Sigmoid colon (tissue), 7 donors: ENCODE measurements around the gene KCNQ5. TPM values are rescaled to one million over a fixed set of nuclear protein-coding genes. Genes with fewer than 3 reads are reported as not detected.

Experiments used
- DNase-seq: peaks from one replicate; pipeline ENCODE4 v3.0.0-alpha.2; 2019
- H3K27ac ChIP-seq, 4 donors: fragments of 200-600 bp; sonication (generic); one replicate each; pipeline ENCODE4 v1.5.1; 2016 to 2019; ENCODE audit warnings: mild to moderate bottlenecking in 1 of 4
- H3K27me3 ChIP-seq, 3 donors: fragments of 200-600 bp; sonication (generic); one replicate each; pipeline ENCODE4 v1.5.1; 2019; ENCODE audit warnings: mild to moderate bottlenecking in 1 of 3
- H3K36me3 ChIP-seq, 4 donors: fragments of 200-600 bp; sonication (generic); one replicate each; pipeline ENCODE4 v1.5.1; 2016 to 2019
- H3K4me1 ChIP-seq, 4 donors: fragments of 200-600 bp; sonication (generic); one replicate each; pipeline ENCODE4 v1.5.1; 2017 to 2019
- H3K4me3 ChIP-seq, 4 donors: fragments of 200-600 bp; sonication (generic); one replicate each; pipeline ENCODE4 v1.5.1; 2017 to 2019; ENCODE audit warnings: mild to moderate bottlenecking in 2 of 4, moderate library complexity in 1 of 4
- H3K9me3 ChIP-seq, 4 donors: fragments of 200-600 bp in 3 of 4; sonication (generic) in 3 of 4; one replicate each; pipeline versions ENCODE4 v1.5.1 to v1.6.1; 2013 to 2019
- CTCF ChIP-seq, 4 experiments: fragments of 450-650 bp in 3 of 4; fragments of 200-600 bp in 1 of 4; IDR thresholded peaks; one replicate each; pipeline ENCODE4 v1.5.1; 2016 to 2019; ENCODE audit warnings: antibody characterized with exemption in 4 of 4, mild to moderate bottlenecking in 3 of 4, moderate library complexity in 2 of 4
- EP300 ChIP-seq, 4 donors: sonication (generic); formaldehyde crosslinking; IDR thresholded peaks; one replicate each; pipeline ENCODE4 v1.6.1; 2017; ENCODE audit warnings: antibody characterized with exemption in 4 of 4
- POLR2A ChIP-seq, 2 donors: fragments of 450-650 bp; IDR thresholded peaks; one replicate each; pipeline ENCODE4 v1.6.1; 2016; ENCODE audit warnings: antibody characterized with exemption in 2 of 2, mild to moderate bottlenecking in 2 of 2, moderate library complexity in 2 of 2
- POLR2AphosphoS5 ChIP-seq, 4 donors: sonication (generic); formaldehyde crosslinking; IDR thresholded peaks; one replicate each; pipeline ENCODE4 v1.6.1; 2017; ENCODE audit warnings: antibody characterized with exemption in 4 of 4
- WGBS, 2 donors: extraction: QIAGEN DNeasy Blood & Tissue Kit; methylation state at CpG; one replicate each; pipeline ENCODE4 v1.1.7; 2013; 5-methylcytosine and 5-hydroxymethylcytosine counted together
- intact Hi-C: fragments of 100-400 bp; cut with DNase I; formaldehyde crosslinking; loops from one replicate; pipeline ENCODE4 v1.15.1; 2023
- polyA plus RNA-seq, 3 donors: library from polyadenylated mRNA; stranded (reverse); fragments of 200-250 nt; gene quantifications; one replicate each; pipeline ENCODE4 v1.2.3, GENCODE V29; 2013
- total RNA-seq, 4 donors: library from RNA; depleted of rRNA; stranded (reverse); fragments of >200 nt; gene quantifications; one replicate each; pipeline ENCODE4 v1.1.0, GENCODE V29; 2016
- donor health status: healthy with polysubstance abuse.
- donor health status: Bipolar disorder and iron deficiency.
- donor health status: healthy.

KCNQ5 gene
- total and polyA plus RNA-seq, 7 donors, result 0.49 to 2.1 (median 1.1) TPM; not detected in 2

- intact Hi-C loops, result no loop called here
- no peak overlapping the region for H3K4me3 ChIP-seq
- no peaks in the 10 kb centered on the region for H3K4me1 ChIP-seq
- no peaks in the 10 kb centered on the region for H3K27me3 ChIP-seq
- H3K9me3 ChIP-seq, result no peaks in the 10 kb centered on the region
- no peak for TF ChIP-seq CTCF (IDR thresholded peaks at IDR 0.05)
- TF ChIP-seq POLR2AphosphoS5 (IDR thresholded peaks at IDR 0.05), result no peak
- TF ChIP-seq EP300 (IDR thresholded peaks at IDR 0.05), result no peak
- no peak for TF ChIP-seq POLR2A (IDR thresholded peaks at IDR 0.05)
- no peak for DNase-seq
- WGBS, 2 donors, result 95 to 96% methylated on average over 1 of the region's 1 CpG
- H3K27ac ChIP-seq, result no peak overlapping the region
- H3K36me3 ChIP-seq, result no peaks in the 10 kb centered on the region
Observed at GRCh38 chr6:72643214-72643613, 21.4 kb downstream of the KCNQ5 start.

GRCh38 chr6:72646604-72647485, 25.0 kb downstream of the KCNQ5 start:
- intact Hi-C loops, result no loop called here
- Histone ChIP-seq H3K36me3 (no peaks in the 10 kb centered on the region), H3K4me1 (peaks cover 0 to 4% (median 0%) of the 10 kb centered on the region in 4 donors), H3K27ac (no peak overlapping the region), H3K27me3 (no peaks in the 10 kb centered on the region), H3K4me3 (no peak overlapping the region), H3K9me3 (no peaks in the 10 kb centered on the region)
- 55 to 82% methylated on average over 4 of the region's 4 CpGs for WGBS, 2 donors
- no peak for DNase-seq
- TF ChIP-seq CTCF (IDR thresholded peaks at IDR 0.05), result no peak
- no peak for TF ChIP-seq EP300 (IDR thresholded peaks at IDR 0.05)
- TF ChIP-seq POLR2A (IDR thresholded peaks at IDR 0.05), result no peak

GRCh38 chr6:72647489-72647888, 25.6 kb downstream of the KCNQ5 start:
- intact Hi-C loops, result no loop called here
- Histone ChIP-seq H3K27me3 (no peaks in the 10 kb centered on the region), H3K9me3 (no peaks in the 10 kb centered on the region), H3K4me1 (peaks cover 0 to 4% (median 0%) of the 10 kb centered on the region in 4 donors), H3K27ac (no peak overlapping the region), H3K4me3 (no peak overlapping the region), H3K36me3 (no peaks in the 10 kb centered on the region)
- DNase-seq, result no peak
- no peak for TF ChIP-seq POLR2AphosphoS5 (IDR thresholded peaks at IDR 0.05)
- TF ChIP-seq EP300 (IDR thresholded peaks at IDR 0.05), result no peak
- no peak for TF ChIP-seq CTCF (IDR thresholded peaks at IDR 0.05)
- no peak for TF ChIP-seq POLR2A (IDR thresholded peaks at IDR 0.05)
- WGBS, 2 donors, result 92 to 94% methylated on average over 2 of the region's 2 CpGs

- H3K36me3 ChIP-seq, result no peaks in the 10 kb centered on the region
- no peak for DNase-seq
- H3K27ac ChIP-seq, result no peak overlapping the region
- H3K27me3 ChIP-seq, result no peaks in the 10 kb centered on the region
- no peak for TF ChIP-seq POLR2A (IDR thresholded peaks at IDR 0.05)
- TF ChIP-seq POLR2AphosphoS5 (IDR thresholded peaks at IDR 0.05), result no peak
- TF ChIP-seq CTCF (IDR thresholded peaks at IDR 0.05), result no peak
- TF ChIP-seq EP300 (IDR thresholded peaks at IDR 0.05), result no peak
- no peak overlapping the region for H3K4me3 ChIP-seq
- H3K9me3 ChIP-seq, result no peaks in the 10 kb centered on the region
- intact Hi-C loops, result no loop called here
- H3K4me1 ChIP-seq, result peaks cover 0 to 4% (median 0%) of the 10 kb centered on the region in 4 donors
- WGBS, 2 donors, result 65 to 71% methylated on average over 8 of the region's 8 CpGs
Observed at GRCh38 chr6:72649032-72649984, 27.4 kb downstream of the KCNQ5 start.
